SW 1271 (cell line): ENCODE results near the gene C4orf51.
A peak's percentile ranks its signal among the peaks of the same experiment; 100 is the strongest.

ENCODE experiments used
- DNase-seq, 2 experiments: peaks; one replicate each; lab custom pipeline; 2025; lab: John Stamatoyannopoulos, UW

Gene C4orf51

GRCh38 chr4:145709843-145710242 is 29.9 kb downstream of the C4orf51 start:
- DNase-seq: no peak

- DNase-seq: no peak
Measured at GRCh38 chr4:145716200-145716599, 36.3 kb downstream of the C4orf51 start.

GRCh38 chr4:145716661-145717200 is 36.8 kb downstream of the C4orf51 start:
- DNase-seq: no peak

GRCh38 chr4:145719752-145720624 is 40.0 kb downstream of the C4orf51 start:
- DNase-seq: no peak

GRCh38 chr4:145720656-145721055 is 40.7 kb downstream of the C4orf51 start:
- DNase-seq: no peak

GRCh38 chr4:145722561-145722960 is 42.6 kb downstream of the C4orf51 start:
- DNase-seq: peak in 1 of 2 experiments; percentile 16

GRCh38 chr4:145723336-145723735 is 43.4 kb downstream of the C4orf51 start:
- DNase-seq: no peak

- DNase-seq: no peak
Measured at GRCh38 chr4:145730026-145730425, 50.1 kb downstream of the C4orf51 start.

- no peak for DNase-seq
Measured at GRCh38 chr4:145731028-145731427, 51.1 kb downstream of the C4orf51 start.

GRCh38 chr4:145732001-145732815 is 52.3 kb downstream of the C4orf51 start:
- DNase-seq: no peak

- DNase-seq: peak; percentile 24 to 81
Measured at GRCh38 chr4:145732895-145733880, 53.2 kb downstream of the C4orf51 start.

GRCh38 chr4:145734031-145734430 is 54.1 kb downstream of the C4orf51 start:
- DNase-seq: peak in 1 of 2 experiments; percentile 19

- DNase-seq: peak; percentile 39 to 59
Measured at GRCh38 chr4:145734576-145735346, 54.8 kb downstream of the C4orf51 start.

GRCh38 chr4:145735347-145735675 is 55.4 kb downstream of the C4orf51 start:
- peak; percentile 47 to 85 for DNase-seq

GRCh38 chr4:145735827-145736226 is 55.9 kb downstream of the C4orf51 start:
- no peak for DNase-seq

- DNase-seq: no peak
Measured at GRCh38 chr4:145736241-145736831, 56.4 kb downstream of the C4orf51 start.

- no peak for DNase-seq
Measured at GRCh38 chr4:145739845-145740244, 59.9 kb downstream of the C4orf51 start.

- no peak for DNase-seq
Measured at GRCh38 chr4:145740806-145741205, 60.9 kb downstream of the C4orf51 start.

GRCh38 chr4:145743641-145744040 is 63.7 kb downstream of the C4orf51 start:
- DNase-seq: no peak

GRCh38 chr4:145755802-145756201 is 75.9 kb downstream of the C4orf51 start:
- no peak for DNase-seq
